H9 (cell line): ENCODE results near the gene NPM3. TPM values are rescaled to one million over a fixed set of nuclear protein-coding genes. Genes with fewer than 3 reads are reported as not detected.
A peak's percentile ranks its signal among the peaks of the same experiment; 100 is the strongest.

Experiments used
- DNase-seq: peaks from one replicate; pipeline ENCODE4 v3.0.0-alpha.2; 2017
- H2AFZ ChIP-seq: one replicate; pipeline ENCODE4 v1.6.1; 2013; ENCODE audit warnings: mild to moderate bottlenecking, low read length, control low read depth, moderate library complexity
- H2AK5ac ChIP-seq: 2 replicates; pipeline ENCODE4 v1.6.1; 2013; ENCODE audit warnings: low read length, control low read depth, mixed read lengths; ENCODE audit not compliant: insufficient read length
- H2BK120ac ChIP-seq: one replicate; pipeline ENCODE4 v1.6.1; 2013; ENCODE audit warnings: low read depth, mild to moderate bottlenecking, low read length, control low read depth, inconsistent platforms; ENCODE audit not compliant: poor library complexity, severe bottlenecking
- H2BK12ac ChIP-seq: 2 replicates; pipeline ENCODE4 v1.6.1; 2013; ENCODE audit warnings: low read length, control low read depth, mixed read lengths, low read depth; ENCODE audit not compliant: insufficient read length
- H2BK15ac ChIP-seq: 2 replicates; pipeline ENCODE4 v1.6.1; 2013; ENCODE audit warnings: low read depth, low read length, control low read depth
- H2BK20ac ChIP-seq: one replicate; pipeline ENCODE4 v1.6.1; 2013; ENCODE audit warnings: low read depth, mild to moderate bottlenecking, low read length, control low read depth, inconsistent platforms; ENCODE audit not compliant: poor library complexity, severe bottlenecking
- H2BK5ac ChIP-seq: 2 replicates; pipeline ENCODE4 v1.6.1; 2013; ENCODE audit warnings: low read length, control low read depth, mixed read lengths; ENCODE audit not compliant: insufficient read length
- H3K14ac ChIP-seq: 2 replicates; pipeline ENCODE4 v1.6.1; 2013; ENCODE audit warnings: low read length, control low read depth; ENCODE audit not compliant: insufficient read depth
- H3K18ac ChIP-seq: 2 replicates; pipeline ENCODE4 v1.6.1; 2013; ENCODE audit warnings: low read depth, mild to moderate bottlenecking, mixed read lengths, low read length, control low read depth; ENCODE audit not compliant: insufficient read length
- H3K23ac ChIP-seq: 2 replicates; pipeline ENCODE4 v1.6.1; 2013; ENCODE audit warnings: low read length, control low read depth, mixed read lengths, low read depth; ENCODE audit not compliant: insufficient read length
- H3K23me2 ChIP-seq: 2 replicates; pipeline ENCODE4 v1.6.1; 2013; ENCODE audit warnings: low read depth, mild to moderate bottlenecking, mixed read lengths, low read length, control low read depth; ENCODE audit not compliant: insufficient read length, poor library complexity, severe bottlenecking
- H3K27ac ChIP-seq: 2 replicates; pipeline ENCODE4 v1.5.1; 2013; ENCODE audit warnings: low read length, control low read depth, mixed read lengths, low read depth; ENCODE audit not compliant: insufficient read length
- H3K27me3 ChIP-seq: 2 replicates; pipeline ENCODE4 v1.6.1; 2013; ENCODE audit warnings: low read length, control low read depth, inconsistent platforms; ENCODE audit not compliant: insufficient read depth
- H3K4ac ChIP-seq: 2 replicates; pipeline ENCODE4 v1.6.1; 2013; ENCODE audit warnings: low read depth, mild to moderate bottlenecking, control low read depth, inconsistent platforms, low read length, moderate library complexity
- H3K4me1 ChIP-seq: 2 replicates; pipeline ENCODE4 v1.6.1; 2013; ENCODE audit warnings: low read length, control low read depth, inconsistent platforms; ENCODE audit not compliant: insufficient read depth
- H3K4me2 ChIP-seq: 2 replicates; pipeline ENCODE4 v1.6.1; 2013; ENCODE audit warnings: low read length, control low read depth, mixed read lengths; ENCODE audit not compliant: insufficient read length, insufficient read depth
- H3K56ac ChIP-seq: 2 replicates; pipeline ENCODE4 v1.6.1; 2013; ENCODE audit warnings: low read depth, mild to moderate bottlenecking, mixed read lengths, low read length, control low read depth; ENCODE audit not compliant: insufficient read length
- H3K79me1 ChIP-seq: 2 replicates; pipeline ENCODE4 v1.6.1; 2013; ENCODE audit warnings: low read depth, mild to moderate bottlenecking, moderate library complexity, low read length, control low read depth, inconsistent platforms; ENCODE audit not compliant: insufficient read depth, poor library complexity, severe bottlenecking
- H3K79me2 ChIP-seq: 2 replicates; pipeline ENCODE4 v1.6.1; 2013; ENCODE audit warnings: low read length, control low read depth, inconsistent platforms; ENCODE audit not compliant: insufficient read depth
- H3K9ac ChIP-seq: 2 replicates; pipeline ENCODE4 v1.6.1; 2013; ENCODE audit warnings: low read length, control low read depth, mixed read lengths; ENCODE audit not compliant: insufficient read length; ENCODE audit errors: extremely low read depth
- H3K9me3 ChIP-seq: one replicate; pipeline ENCODE4 v1.6.1; 2013; ENCODE audit warnings: low read depth, low read length, inconsistent platforms; ENCODE audit not compliant: control insufficient read depth
- H3T11ph ChIP-seq: one replicate; pipeline ENCODE4 v1.6.1; 2013; ENCODE audit warnings: mild to moderate bottlenecking, low read length, control low read depth, inconsistent platforms
- H4K20me1 ChIP-seq: one replicate; pipeline ENCODE4 v1.6.1; 2013; ENCODE audit not compliant: control insufficient read depth, insufficient read length, insufficient read depth
- H4K5ac ChIP-seq: 2 replicates; pipeline ENCODE4 v1.6.1; 2013; ENCODE audit warnings: low read depth, mild to moderate bottlenecking, mixed read lengths, low read length, control low read depth; ENCODE audit not compliant: insufficient read length
- H4K8ac ChIP-seq: replicated peaks from 2 replicates; pipeline ENCODE4 v1.6.1; 2013; ENCODE audit warnings: low read length, control low read depth, mixed read lengths, low read depth; ENCODE audit not compliant: insufficient read length
- H4K91ac ChIP-seq: 2 replicates; pipeline ENCODE4 v1.6.1; 2013; ENCODE audit warnings: low read depth, mild to moderate bottlenecking, moderate library complexity, mixed read lengths, low read length, control low read depth; ENCODE audit not compliant: insufficient read length
- H3K27ac Mint-ChIP-seq, 3 experiments: 2 replicates in 2 of 3; 3 replicates in 1 of 3; pipeline ENCODE4 v1.8.0; 2020 to 2021; ENCODE audit warnings: mixed read lengths in 3 of 3, mild to moderate bottlenecking in 1 of 3, moderate library complexity in 1 of 3
- H3K27me3 Mint-ChIP-seq: 2 replicates; pipeline ENCODE4 v1.8.0; 2021; ENCODE audit warnings: low read depth, mild to moderate bottlenecking, moderate library complexity, mixed read lengths
- H3K36me3 Mint-ChIP-seq, 3 experiments: 2 replicates in 2 of 3; 3 replicates in 1 of 3; pipeline ENCODE4 v1.8.0; 2020 to 2021; ENCODE audit warnings: low read depth in 3 of 3, mixed read lengths in 3 of 3; ENCODE audit not compliant: insufficient read depth in 1 of 3
- H3K4me1 Mint-ChIP-seq, 2 experiments: 2 replicates each; pipeline ENCODE4 v1.8.0; 2020; ENCODE audit warnings: mixed read lengths in 2 of 2
- H3K4me3 Mint-ChIP-seq, 2 experiments: 2 replicates in 1 of 2; 3 replicates in 1 of 2; pipeline ENCODE4 v1.8.0; 2020 to 2021; ENCODE audit warnings: mild to moderate bottlenecking in 2 of 2, mixed read lengths in 2 of 2, moderate library complexity in 1 of 2
- H3K9me3 Mint-ChIP-seq, 2 experiments: 2 replicates in 1 of 2; 3 replicates in 1 of 2; pipeline ENCODE4 v1.8.0; 2020; ENCODE audit warnings: mild to moderate bottlenecking in 2 of 2, mixed read lengths in 2 of 2, moderate library complexity in 1 of 2
- WGBS: extraction: QIAGEN DNeasy Blood & Tissue Kit; methylation state at CpG from one replicate; pipeline ENCODE4 v1.1.7; 2013; ENCODE audit warnings: missing lambda C conversion rate, low lambda C conversion rate, mixed read lengths; ENCODE audit not compliant: insufficient read length; ENCODE audit errors: extremely low coverage; 5-methylcytosine and 5-hydroxymethylcytosine counted together
- total RNA-seq: library from RNA; stranded (reverse); gene quantifications from 2 replicates; pipeline ENCODE4 v1.2.1, GENCODE V29; 2021
- TF ChIP-seq, protein P1 (sequence below): fragments of 200-600 bp; sonication (generic); conservative IDR thresholded peaks from 3 replicates; pipeline ENCODE4 v1.8.0; 2021; ENCODE audit warnings: antibody characterized with exemption, mild to moderate bottlenecking

Gene NPM3
- total RNA-seq, 1 experiment from 2014 or later: 133 TPM

GRCh38 chr10:101778781-101779543, 4.3 kb downstream of the NPM3 start:
- Mint-ChIP-seq H3K27me3 (peaks cover 47% of the 10 kb centered on the region), H3K27ac (peak overlapping the region; percentile 1 to 59 (median 53); a peak in 5 of 7 replicates)

More at GRCh38 chr10:101778781-101779543, 4.3 kb downstream of the NPM3 start:
- Histone ChIP-seq H3K27ac (no peak overlapping the region), H3K23me2 (peaks cover 42% of the 10 kb centered on the region), H2AFZ (no peak overlapping the region), H2AK5ac (no peak overlapping the region), H4K5ac (no peak overlapping the region), H3K23ac (no peak overlapping the region), H2BK5ac (no peak overlapping the region), H3K18ac (no peak overlapping the region), H2BK15ac (no peak overlapping the region), H4K8ac (no peak overlapping the region), H3K4me2 (peak overlapping the region; percentile 72), H3K9me3 (no peaks in the 10 kb centered on the region), H3K14ac (no peak overlapping the region; the same call in 1 of the 2 replicates), H2BK120ac (no peak overlapping the region), H3K27me3 (peaks cover 36% of the 10 kb centered on the region), H3K56ac (no peak overlapping the region), H4K91ac (no peak overlapping the region), H3K4me1 (peaks cover 5% of the 10 kb centered on the region; the same call in 1 of the 2 replicates), H3K9ac (peak overlapping the region; percentile 23), H3K79me2 (peaks cover 2% of the 10 kb centered on the region; the same call in 1 of the 2 replicates), H3K79me1 (no peaks in the 10 kb centered on the region), H3T11ph (no peak overlapping the region), H4K20me1 (peaks cover 2% of the 10 kb centered on the region), H2BK20ac (no peak overlapping the region), H2BK12ac (no peak overlapping the region), H3K4ac (no peak overlapping the region)
- TF ChIP-seq, protein P1, sequence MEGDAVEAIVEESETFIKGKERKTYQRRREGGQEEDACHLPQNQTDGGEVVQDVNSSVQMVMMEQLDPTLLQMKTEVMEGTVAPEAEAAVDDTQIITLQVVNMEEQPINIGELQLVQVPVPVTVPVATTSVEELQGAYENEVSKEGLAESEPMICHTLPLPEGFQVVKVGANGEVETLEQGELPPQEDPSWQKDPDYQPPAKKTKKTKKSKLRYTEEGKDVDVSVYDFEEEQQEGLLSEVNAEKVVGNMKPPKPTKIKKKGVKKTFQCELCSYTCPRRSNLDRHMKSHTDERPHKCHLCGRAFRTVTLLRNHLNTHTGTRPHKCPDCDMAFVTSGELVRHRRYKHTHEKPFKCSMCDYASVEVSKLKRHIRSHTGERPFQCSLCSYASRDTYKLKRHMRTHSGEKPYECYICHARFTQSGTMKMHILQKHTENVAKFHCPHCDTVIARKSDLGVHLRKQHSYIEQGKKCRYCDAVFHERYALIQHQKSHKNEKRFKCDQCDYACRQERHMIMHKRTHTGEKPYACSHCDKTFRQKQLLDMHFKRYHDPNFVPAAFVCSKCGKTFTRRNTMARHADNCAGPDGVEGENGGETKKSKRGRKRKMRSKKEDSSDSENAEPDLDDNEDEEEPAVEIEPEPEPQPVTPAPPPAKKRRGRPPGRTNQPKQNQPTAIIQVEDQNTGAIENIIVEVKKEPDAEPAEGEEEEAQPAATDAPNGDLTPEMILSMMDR: no peak
- no peaks in the 10 kb centered on the region; a peak in 1 of 5 replicates for H3K9me3 Mint-ChIP-seq
- peaks cover 44 to 67% of the 10 kb centered on the region in 2 experiments for H3K4me1 Mint-ChIP-seq
- DNase-seq: peak; percentile 94
- H3K4me3 Mint-ChIP-seq: peak overlapping the region; percentile 61 to 86
- H3K36me3 Mint-ChIP-seq: peaks cover 6 to 9% (median 6%) of the 10 kb centered on the region in 3 experiments; a peak in 5 of 7 replicates
- WGBS: no CpG with 5 or more reads among the region's 58 CpGs
